NCI-H1417 treated with DMSO at 0.1 percent for 48 hours (cell line): Measurements from ENCODE around the gene ELOVL7.
"Not testable (repeated sequence)": the region's sequence is repeated elsewhere in the genome, so short reads cannot be mapped to it uniquely, and the experiment has no call there.

Source experiments
- DNase-seq: peaks from one replicate; lab custom pipeline; 2025; lab: John Stamatoyannopoulos, UW

ELOVL7 gene

GRCh38 chr5:60711892-60712291 lies 132.2 kb downstream of the ELOVL7 start:
- not testable (repeated sequence) for DNase-seq

- no peak for DNase-seq
These were observed 133.7 kb downstream of the ELOVL7 start for GRCh38 chr5:60710362-60710761.

GRCh38 chr5:60705144-60705543 lies 138.9 kb downstream of the ELOVL7 start:
- no peak for DNase-seq

GRCh38 chr5:60703944-60704343 lies 140.1 kb downstream of the ELOVL7 start:
- no peak for DNase-seq
